ENCODE measurements around the gene UBE3D.

GRCh38 chr6:82976179-82976578 lies 89.5 kb downstream of the UBE3D start:
- TF ChIP-seq, protein P1, sequence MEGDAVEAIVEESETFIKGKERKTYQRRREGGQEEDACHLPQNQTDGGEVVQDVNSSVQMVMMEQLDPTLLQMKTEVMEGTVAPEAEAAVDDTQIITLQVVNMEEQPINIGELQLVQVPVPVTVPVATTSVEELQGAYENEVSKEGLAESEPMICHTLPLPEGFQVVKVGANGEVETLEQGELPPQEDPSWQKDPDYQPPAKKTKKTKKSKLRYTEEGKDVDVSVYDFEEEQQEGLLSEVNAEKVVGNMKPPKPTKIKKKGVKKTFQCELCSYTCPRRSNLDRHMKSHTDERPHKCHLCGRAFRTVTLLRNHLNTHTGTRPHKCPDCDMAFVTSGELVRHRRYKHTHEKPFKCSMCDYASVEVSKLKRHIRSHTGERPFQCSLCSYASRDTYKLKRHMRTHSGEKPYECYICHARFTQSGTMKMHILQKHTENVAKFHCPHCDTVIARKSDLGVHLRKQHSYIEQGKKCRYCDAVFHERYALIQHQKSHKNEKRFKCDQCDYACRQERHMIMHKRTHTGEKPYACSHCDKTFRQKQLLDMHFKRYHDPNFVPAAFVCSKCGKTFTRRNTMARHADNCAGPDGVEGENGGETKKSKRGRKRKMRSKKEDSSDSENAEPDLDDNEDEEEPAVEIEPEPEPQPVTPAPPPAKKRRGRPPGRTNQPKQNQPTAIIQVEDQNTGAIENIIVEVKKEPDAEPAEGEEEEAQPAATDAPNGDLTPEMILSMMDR (IDR thresholded peaks at IDR 0.05; ENCODE audit: insufficient read depth, low read depth, low read length): no peak
- TF ChIP-seq EZH2 (IDR thresholded peaks at IDR 0.05; ENCODE audit: insufficient read depth, low read length): no peak
